Endodermal cell (in vitro differentiated cells): Measurements from ENCODE around the gene MBOAT2. TPM values are rescaled to one million over a fixed set of nuclear protein-coding genes. Genes with fewer than 3 reads are reported as not detected.
A peak's percentile ranks its signal among the peaks of the same experiment; 100 is the strongest.

Source experiments
- DNase-seq: peaks from one replicate; pipeline ENCODE4 v3.0.0-alpha.2; 2017
- H3K27ac ChIP-seq: 2 replicates; pipeline ENCODE4 v1.5.1; 2013; ENCODE audit warnings: mild to moderate bottlenecking, low read depth, low read length, moderate library complexity
- H3K27me3 ChIP-seq: 2 replicates; pipeline ENCODE4 v1.6.1; 2013; ENCODE audit warnings: mild to moderate bottlenecking, low read length, moderate library complexity; ENCODE audit not compliant: insufficient read depth, control insufficient read depth, poor library complexity, severe bottlenecking
- H3K36me3 ChIP-seq: 2 replicates; pipeline ENCODE4 v1.7.0; 2013; ENCODE audit warnings: mild to moderate bottlenecking, low read length, moderate library complexity; ENCODE audit not compliant: control insufficient read depth, insufficient read depth
- H3K4me1 ChIP-seq: one replicate; pipeline ENCODE4 v1.7.0; 2013; ENCODE audit warnings: low read length; ENCODE audit not compliant: control insufficient read depth, insufficient read depth
- H3K4me3 ChIP-seq: 2 replicates; pipeline ENCODE4 v1.5.1; 2013; ENCODE audit warnings: mild to moderate bottlenecking, low read length, moderate library complexity
- H3K9ac ChIP-seq: 2 replicates; pipeline ENCODE4 v1.6.1; 2013; ENCODE audit warnings: mild to moderate bottlenecking, low read length, moderate library complexity; ENCODE audit not compliant: poor library complexity, severe bottlenecking; ENCODE audit errors: extremely low read depth
- H3K9me3 ChIP-seq: 2 replicates; pipeline ENCODE4 v1.6.1; 2013; ENCODE audit warnings: mild to moderate bottlenecking, low read length, moderate library complexity; ENCODE audit not compliant: control insufficient read depth
- H3K27ac Mint-ChIP-seq: 2 replicates; pipeline ENCODE4 v1.8.0; 2020; ENCODE audit warnings: mixed read lengths
- H3K27me3 Mint-ChIP-seq: 2 replicates; pipeline ENCODE4 v1.8.0; 2021; ENCODE audit warnings: mild to moderate bottlenecking, mixed read lengths; ENCODE audit not compliant: insufficient read depth
- H3K36me3 Mint-ChIP-seq: 2 replicates; pipeline ENCODE4 v1.8.0; 2020; ENCODE audit warnings: low read depth, mixed read lengths
- H3K4me1 Mint-ChIP-seq: 2 replicates; pipeline ENCODE4 v1.8.0; 2020; ENCODE audit warnings: mixed read lengths
- H3K4me3 Mint-ChIP-seq: 2 replicates; pipeline ENCODE4 v1.8.0; 2020; ENCODE audit warnings: mild to moderate bottlenecking, moderate library complexity, mixed read lengths
- H3K9me3 Mint-ChIP-seq: 2 replicates; pipeline ENCODE4 v1.8.0; 2020; ENCODE audit warnings: mild to moderate bottlenecking, mixed read lengths
- CTCF ChIP-seq: fragments of 200-600 bp; sonication (generic); conservative IDR thresholded peaks from 2 replicates; pipeline ENCODE4 v1.5.0; 2021; ENCODE audit warnings: antibody characterized with exemption, mild to moderate bottlenecking
- WGBS, 2 experiments: methylation state at CpG; one replicate each; pipeline versions ENCODE4 v1.1.5 to v1.1.7; 2013; ENCODE audit warnings: missing lambda C conversion rate in 2 of 2, mixed read lengths in 1 of 2; ENCODE audit not compliant: insufficient coverage in 1 of 2, insufficient read length in 1 of 2; 5-methylcytosine and 5-hydroxymethylcytosine counted together
- total RNA-seq, 2 donors: library from RNA; stranded (reverse); fragmentation: NEBNext Ultra II Directional in 1 of 2; extraction: Animal tissue kit (Norgen Biotek cat#: 25700) in 1 of 2; gene quantifications; 2 replicates in 1 of 2; 3 replicates in 1 of 2; pipeline ENCODE4 v1.2.1, GENCODE V29; 2021

MBOAT2 gene
- total RNA-seq, 2 donors from 2014 or later: 45.3 to 51.0 TPM

- Histone ChIP-seq H3K9me3 (no peaks in the 10 kb centered on the region), H3K27ac (no peak overlapping the region), H3K4me3 (peak overlapping the region; percentile 94), H3K27me3 (no peaks in the 10 kb centered on the region), H3K36me3 (no peaks in the 10 kb centered on the region), H3K4me1 (no peaks in the 10 kb centered on the region), H3K9ac (no peak overlapping the region)
- H3K36me3 Mint-ChIP-seq: no peaks in the 10 kb centered on the region
- H3K4me1 Mint-ChIP-seq: peaks cover 28% of the 10 kb centered on the region
- peaks cover 2% of the 10 kb centered on the region for H3K27me3 Mint-ChIP-seq
- peak overlapping the region; percentile 95 for H3K4me3 Mint-ChIP-seq
- TF ChIP-seq CTCF: no peak
- no peak for DNase-seq
- no peak overlapping the region for H3K27ac Mint-ChIP-seq
- peaks cover 7% of the 10 kb centered on the region for H3K9me3 Mint-ChIP-seq
These were observed 168.2 kb downstream of the MBOAT2 start for GRCh38 chr2:8835279-8835678.

GRCh38 chr2:8833853-8834252 lies 169.6 kb downstream of the MBOAT2 start:
- Mint-ChIP-seq H3K27me3 (peaks cover 1% of the 10 kb centered on the region), H3K4me3 (no peak overlapping the region), H3K4me1 (peaks cover 27% of the 10 kb centered on the region), H3K36me3 (no peaks in the 10 kb centered on the region), H3K27ac (no peak overlapping the region), H3K9me3 (peaks cover 3% of the 10 kb centered on the region)
- Histone ChIP-seq H3K27ac (no peak overlapping the region), H3K36me3 (no peaks in the 10 kb centered on the region), H3K27me3 (no peaks in the 10 kb centered on the region), H3K4me3 (no peak overlapping the region), H3K9me3 (no peaks in the 10 kb centered on the region), H3K4me1 (no peaks in the 10 kb centered on the region), H3K9ac (no peak overlapping the region)
- WGBS, 2 experiments: 92% methylated on average over 7 of the region's 7 CpGs
- no peak for DNase-seq
- TF ChIP-seq CTCF: no peak

- H3K27ac Mint-ChIP-seq: no peak overlapping the region
- H3K4me3 Mint-ChIP-seq: no peak overlapping the region
- no peak overlapping the region for H3K27ac ChIP-seq
- H3K9me3 ChIP-seq: no peaks in the 10 kb centered on the region
- no peaks in the 10 kb centered on the region for H3K27me3 Mint-ChIP-seq
- H3K4me1 Mint-ChIP-seq: peaks cover 26% of the 10 kb centered on the region
- H3K36me3 Mint-ChIP-seq: peaks cover 6% of the 10 kb centered on the region
- no peak for TF ChIP-seq CTCF
- H3K9me3 Mint-ChIP-seq: no peaks in the 10 kb centered on the region
- DNase-seq: no peak
- H3K4me3 ChIP-seq: no peak overlapping the region
- H3K4me1 ChIP-seq: no peaks in the 10 kb centered on the region
- WGBS, 2 experiments: 75% methylated on average over 2 of the region's 2 CpGs; no CpG with 5 or more reads in 1 of the 2 experiments
- peaks cover 4% of the 10 kb centered on the region for H3K36me3 ChIP-seq
- no peak overlapping the region for H3K9ac ChIP-seq
- H3K27me3 ChIP-seq: no peaks in the 10 kb centered on the region
These were observed 172.0 kb downstream of the MBOAT2 start for GRCh38 chr2:8831516-8831915.
